Measurements from ENCODE around the gene ASH1L.

The ASH1L gene

GRCh38 chr1:155313261-155313660 is 249.3 kb downstream of the ASH1L start:
- POLR2A ChIA-PET: no interaction called here
- no peak for DNase-seq
- H3K9me3 ChIP-seq (ENCODE audit: control extremely low read depth in 1 of 5, control insufficient read depth in 4 of 5, insufficient read depth in 2 of 5, low read depth in 1 of 5, low read length in 4 of 5): no peaks in the 10 kb centered on the region
- no peaks in the 10 kb centered on the region for H3K27me3 ChIP-seq (replicated peaks in 2 of 5; ENCODE audit: control insufficient read depth in 4 of 5, insufficient read depth in 5 of 5, low read length in 4 of 5)
- H3K36me3 ChIP-seq (ENCODE audit: control insufficient read depth in 4 of 4, insufficient read depth in 4 of 4, low read length in 3 of 4): peaks cover 4 to 55% (median 26%) of the 10 kb centered on the region in 4 experiments
- CTCF ChIA-PET: interaction anchor here (0.6 to 3.4 kb wide), 4 partner anchors 10 to 66 kb away, joined by 3 to 17 read pairs (median 8); no protein-coding TSS in a partner anchor
- WGBS (ENCODE audit: insufficient coverage): 100% methylated on average over 8 of the region's 8 CpGs
- H3K4me3 ChIP-seq (ENCODE audit: control insufficient read depth in 1 of 7, extremely low read depth in 1 of 7, insufficient read depth in 4 of 7, low read depth in 2 of 7, low read length in 6 of 7): no peak overlapping the region
- H3K27ac ChIP-seq (ENCODE audit: insufficient read depth in 1 of 2, low read depth in 1 of 2, low read length in 2 of 2, poor library complexity in 1 of 2, severe bottlenecking in 2 of 2): no peak overlapping the region
- peaks cover 4 to 24% (median 14%) of the 10 kb centered on the region in 4 experiments for H3K4me1 ChIP-seq (ENCODE audit: control extremely low read depth in 1 of 4, control insufficient read depth in 4 of 4, insufficient read depth in 4 of 4, low read length in 3 of 4)

- DNase-seq: peak in 2 of 3 donors; percentile 41 to 48
- Histone ChIP-seq H3K9me3 (ENCODE audit: control extremely low read depth in 1 of 5, control insufficient read depth in 4 of 5, insufficient read depth in 2 of 5, low read depth in 1 of 5, low read length in 4 of 5) (no peaks in the 10 kb centered on the region), H3K27ac (ENCODE audit: insufficient read depth in 1 of 2, low read depth in 1 of 2, low read length in 2 of 2, poor library complexity in 1 of 2, severe bottlenecking in 2 of 2) (peak overlapping the region; percentile 75 to 95), H3K27me3 (replicated peaks in 2 of 5; ENCODE audit: control insufficient read depth in 4 of 5, insufficient read depth in 5 of 5, low read length in 4 of 5) (no peaks in the 10 kb centered on the region), H3K4me3 (ENCODE audit: control insufficient read depth in 1 of 7, extremely low read depth in 1 of 7, insufficient read depth in 4 of 7, low read depth in 2 of 7, low read length in 6 of 7) (peak overlapping the region; percentile 83 to 97 (median 93)), H3K36me3 (ENCODE audit: control insufficient read depth in 4 of 4, insufficient read depth in 4 of 4, low read length in 3 of 4) (peaks cover 4 to 27% (median 14%) of the 10 kb centered on the region in 4 experiments), H3K4me1 (ENCODE audit: control extremely low read depth in 1 of 4, control insufficient read depth in 4 of 4, insufficient read depth in 4 of 4, low read length in 3 of 4) (peaks cover 4 to 39% (median 21%) of the 10 kb centered on the region in 4 experiments)
- 23% methylated on average over 6 of the region's 11 CpGs for WGBS (ENCODE audit: insufficient coverage)
- ChIA-PET POLR2A (interaction anchor here (1.1 kb wide), 1 partner anchor 36 kb away, joined by 3 read pairs; the partner anchor contains the start of gene CLK2), CTCF (interaction anchor here (0.7 to 3.4 kb wide), 4 partner anchors 13 to 58 kb away, joined by 3 to 17 read pairs (median 4); no protein-coding TSS in a partner anchor)
These were observed 253.1 kb downstream of the ASH1L start for GRCh38 chr1:155309423-155310021.

GRCh38 chr1:155308493-155309422 is 253.8 kb downstream of the ASH1L start, which contains the start of gene FDPS:
FDPS (plus strand) TSS chr1:155308866; CDS start chr1:155309790, 924 bp downstream.
- CTCF ChIA-PET: interaction anchor here (0.5 to 4.4 kb wide), 15 partner anchors 8 to 134 kb away, joined by 3 to 70 read pairs (median 4); partner anchors contain the start of gene SCAMP3
- no peaks in the 10 kb centered on the region for H3K27me3 ChIP-seq (replicated peaks in 2 of 5; ENCODE audit: control insufficient read depth in 4 of 5, insufficient read depth in 5 of 5, low read length in 4 of 5)
- peak within 1 kb of the TSS; percentile 83 to 97 (median 93) for H3K4me3 ChIP-seq (ENCODE audit: control insufficient read depth in 1 of 7, extremely low read depth in 1 of 7, insufficient read depth in 4 of 7, low read depth in 2 of 7, low read length in 6 of 7)
- POLR2A ChIA-PET: interaction anchor here (0.6 to 1.3 kb wide), 4 partner anchors 35 to 248 kb away, joined by 3 to 6 read pairs (median 3); partner anchors contain the start of gene CLK2
- under 1% methylated on average over 34 of the region's 51 CpGs for WGBS (ENCODE audit: insufficient coverage)
- H3K27ac ChIP-seq (ENCODE audit: insufficient read depth in 1 of 2, low read depth in 1 of 2, low read length in 2 of 2, poor library complexity in 1 of 2, severe bottlenecking in 2 of 2): peak within 1 kb of the TSS; percentile 75 to 95
- peaks cover 4 to 39% (median 21%) of the 10 kb centered on the region in 4 experiments for H3K4me1 ChIP-seq (ENCODE audit: control extremely low read depth in 1 of 4, control insufficient read depth in 4 of 4, insufficient read depth in 4 of 4, low read length in 3 of 4)
- H3K9me3 ChIP-seq (ENCODE audit: control extremely low read depth in 1 of 5, control insufficient read depth in 4 of 5, insufficient read depth in 2 of 5, low read depth in 1 of 5, low read length in 4 of 5): no peaks in the 10 kb centered on the region
- H3K36me3 ChIP-seq (ENCODE audit: control insufficient read depth in 4 of 4, insufficient read depth in 4 of 4, low read length in 3 of 4): peaks cover 4 to 27% (median 13%) of the 10 kb centered on the region in 4 experiments
- DNase-seq: peak; percentile 99 to 100 (median 100)

GRCh38 chr1:155307247-155307740 is 255.3 kb downstream of the ASH1L start:
- Histone ChIP-seq H3K9me3 (ENCODE audit: control extremely low read depth in 1 of 5, control insufficient read depth in 4 of 5, insufficient read depth in 2 of 5, low read depth in 1 of 5, low read length in 4 of 5) (no peaks in the 10 kb centered on the region), H3K27me3 (replicated peaks in 2 of 5; ENCODE audit: control insufficient read depth in 4 of 5, insufficient read depth in 5 of 5, low read length in 4 of 5) (no peaks in the 10 kb centered on the region), H3K4me3 (ENCODE audit: control insufficient read depth in 1 of 7, extremely low read depth in 1 of 7, insufficient read depth in 4 of 7, low read depth in 2 of 7, low read length in 6 of 7) (no peak overlapping the region), H3K36me3 (ENCODE audit: control insufficient read depth in 4 of 4, insufficient read depth in 4 of 4, low read length in 3 of 4) (peaks cover 0 to 14% (median 5%) of the 10 kb centered on the region in 4 experiments), H3K27ac (ENCODE audit: insufficient read depth in 1 of 2, low read depth in 1 of 2, low read length in 2 of 2, poor library complexity in 1 of 2, severe bottlenecking in 2 of 2) (no peak overlapping the region), H3K4me1 (ENCODE audit: control extremely low read depth in 1 of 4, control insufficient read depth in 4 of 4, insufficient read depth in 4 of 4, low read length in 3 of 4) (peaks cover 4 to 39% (median 21%) of the 10 kb centered on the region in 4 experiments)
- ChIA-PET CTCF (interaction anchor here (0.5 to 4.4 kb wide), 21 partner anchors 10 to 133 kb away, joined by 3 to 70 read pairs (median 4); partner anchors contain the start of genes CLK2 and SCAMP3), POLR2A (interaction anchor here (1.0 to 1.3 kb wide), 3 partner anchors 15 to 56 kb away, joined by 3 to 6 read pairs (median 3); no protein-coding TSS in a partner anchor)
- DNase-seq: peak; percentile 71 to 81 (median 80)
- WGBS (ENCODE audit: insufficient coverage): 87% methylated on average over 4 of the region's 6 CpGs

GRCh38 chr1:155305881-155306391 is 256.7 kb downstream of the ASH1L start:
- no peaks in the 10 kb centered on the region for H3K27me3 ChIP-seq (replicated peaks in 2 of 5; ENCODE audit: control insufficient read depth in 4 of 5, insufficient read depth in 5 of 5, low read length in 4 of 5)
- ChIA-PET POLR2A (interaction anchor here (1.5 kb wide), 1 partner anchor 28 kb away, joined by 5 read pairs; no protein-coding TSS in a partner anchor), CTCF (interaction anchor here (0.8 to 4.4 kb wide), 8 partner anchors 14 to 56 kb away, joined by 3 to 70 read pairs (median 3); partner anchors contain the start of gene CLK2)
- no peaks in the 10 kb centered on the region for H3K9me3 ChIP-seq (ENCODE audit: control extremely low read depth in 1 of 5, control insufficient read depth in 4 of 5, insufficient read depth in 2 of 5, low read depth in 1 of 5, low read length in 4 of 5)
- no peak overlapping the region for H3K27ac ChIP-seq (ENCODE audit: insufficient read depth in 1 of 2, low read depth in 1 of 2, low read length in 2 of 2, poor library complexity in 1 of 2, severe bottlenecking in 2 of 2)
- peaks cover 4 to 31% (median 21%) of the 10 kb centered on the region in 4 experiments for H3K4me1 ChIP-seq (ENCODE audit: control extremely low read depth in 1 of 4, control insufficient read depth in 4 of 4, insufficient read depth in 4 of 4, low read length in 3 of 4)
- DNase-seq: no peak
- no peak overlapping the region for H3K4me3 ChIP-seq (ENCODE audit: control insufficient read depth in 1 of 7, extremely low read depth in 1 of 7, insufficient read depth in 4 of 7, low read depth in 2 of 7, low read length in 6 of 7)
- 97% methylated on average over 6 of the region's 7 CpGs for WGBS (ENCODE audit: insufficient coverage)
- peaks cover 0 to 4% (median 1%) of the 10 kb centered on the region in 4 experiments for H3K36me3 ChIP-seq (ENCODE audit: control insufficient read depth in 4 of 4, insufficient read depth in 4 of 4, low read length in 3 of 4)

- no peak for DNase-seq
- ChIA-PET POLR2A (interaction anchor here (0.5 to 1.5 kb wide), 2 partner anchors 26 to 28 kb away, joined by 3 to 5 read pairs; no protein-coding TSS in a partner anchor), CTCF (interaction anchor here (0.9 to 4.4 kb wide), 6 partner anchors 9 to 54 kb away, joined by 3 to 70 read pairs (median 3); partner anchors contain the start of genes ENTREP3 and RUSC1)
- Histone ChIP-seq H3K4me3 (ENCODE audit: control insufficient read depth in 1 of 7, extremely low read depth in 1 of 7, insufficient read depth in 4 of 7, low read depth in 2 of 7, low read length in 6 of 7) (no peak overlapping the region), H3K36me3 (ENCODE audit: control insufficient read depth in 4 of 4, insufficient read depth in 4 of 4, low read length in 3 of 4) (no peaks in the 10 kb centered on the region), H3K27ac (ENCODE audit: insufficient read depth in 1 of 2, low read depth in 1 of 2, low read length in 2 of 2, poor library complexity in 1 of 2, severe bottlenecking in 2 of 2) (no peak overlapping the region), H3K4me1 (ENCODE audit: control extremely low read depth in 1 of 4, control insufficient read depth in 4 of 4, insufficient read depth in 4 of 4, low read length in 3 of 4) (peaks cover 4 to 17% (median 15%) of the 10 kb centered on the region in 4 experiments), H3K9me3 (ENCODE audit: control extremely low read depth in 1 of 5, control insufficient read depth in 4 of 5, insufficient read depth in 2 of 5, low read depth in 1 of 5, low read length in 4 of 5) (no peaks in the 10 kb centered on the region), H3K27me3 (replicated peaks in 2 of 5; ENCODE audit: control insufficient read depth in 4 of 5, insufficient read depth in 5 of 5, low read length in 4 of 5) (no peaks in the 10 kb centered on the region)
- WGBS (ENCODE audit: insufficient coverage): 98% methylated on average over 11 of the region's 11 CpGs
These were observed 258.0 kb downstream of the ASH1L start for GRCh38 chr1:155304558-155305063.
